GM18868 (cell line): ENCODE measurements around the gene CD300H.
"Not testable (repeated sequence)": the region's sequence is repeated elsewhere in the genome, so short reads cannot be mapped to it uniquely, and the experiment has no call there.

Experiments
- ATAC-seq: cut with Tn5 transposase; IDR thresholded peaks from one replicate; pipeline ENCODE4 v1.9.1; 2021; ENCODE audit warnings: mild to moderate bottlenecking, moderate library complexity; ENCODE audit not compliant: unreplicated experiment

The CD300H gene

DNA sequence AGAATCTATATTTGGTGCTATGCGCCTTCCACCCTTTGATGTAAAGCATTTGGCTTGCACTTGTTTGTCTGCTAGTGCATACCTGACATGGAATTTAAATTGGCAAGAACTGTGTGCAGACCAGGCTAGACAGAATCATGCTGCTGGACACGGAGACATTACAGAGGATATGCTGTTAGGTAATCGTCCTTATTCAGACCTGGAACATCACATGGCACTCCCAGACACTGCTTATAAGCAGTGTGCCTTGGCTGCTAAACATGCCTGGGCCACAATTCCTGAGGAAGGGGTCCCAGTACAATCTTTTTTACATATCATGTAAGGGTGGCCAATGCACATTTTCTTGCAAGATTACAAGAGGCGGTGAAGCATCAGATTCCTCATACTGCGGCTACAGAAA, 18.4 kb upstream of the CD300H start:
- no peak for ATAC-seq

DNA sequence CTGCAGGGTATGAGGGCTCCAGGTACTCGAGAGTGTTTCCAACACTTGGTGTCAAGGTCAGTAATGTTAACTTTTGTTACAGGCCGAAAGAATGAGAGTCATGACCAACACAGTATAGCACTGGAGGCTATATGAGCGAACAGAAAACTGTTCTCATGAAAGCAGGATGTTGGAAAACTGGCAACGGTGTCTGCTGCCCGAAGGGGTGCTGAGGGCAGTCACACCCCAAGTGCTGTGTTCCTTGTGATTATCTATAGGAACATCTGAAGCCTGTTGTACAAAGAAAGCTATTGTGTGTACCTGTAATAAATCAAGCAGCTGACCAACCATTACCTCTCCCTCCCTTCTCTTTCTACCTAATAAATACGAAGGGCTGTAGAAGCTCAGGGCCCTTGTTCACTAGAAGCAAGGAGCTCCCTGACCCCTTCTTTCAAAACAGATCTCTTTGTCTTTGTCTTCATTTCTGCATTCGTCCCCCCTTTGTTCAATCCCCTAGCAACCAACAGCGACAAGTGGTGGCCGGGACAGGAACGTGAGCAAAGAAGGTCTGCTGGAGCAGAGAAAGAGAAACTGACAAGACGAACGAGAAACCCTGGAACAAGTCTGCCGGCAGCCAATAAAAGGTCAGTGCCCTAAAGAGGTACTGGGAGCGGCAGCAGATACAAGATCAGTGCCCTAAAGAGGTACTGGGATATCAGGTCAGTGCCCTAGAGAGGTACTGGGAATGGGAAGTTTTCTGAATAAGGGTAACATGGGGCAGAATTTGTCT, 17.2 kb upstream of the CD300H start:
- no peak for ATAC-seq

GRCh38 chr17:74582633-74583032, 15.3 kb upstream of the CD300H start:
- ATAC-seq = no peak

DNA sequence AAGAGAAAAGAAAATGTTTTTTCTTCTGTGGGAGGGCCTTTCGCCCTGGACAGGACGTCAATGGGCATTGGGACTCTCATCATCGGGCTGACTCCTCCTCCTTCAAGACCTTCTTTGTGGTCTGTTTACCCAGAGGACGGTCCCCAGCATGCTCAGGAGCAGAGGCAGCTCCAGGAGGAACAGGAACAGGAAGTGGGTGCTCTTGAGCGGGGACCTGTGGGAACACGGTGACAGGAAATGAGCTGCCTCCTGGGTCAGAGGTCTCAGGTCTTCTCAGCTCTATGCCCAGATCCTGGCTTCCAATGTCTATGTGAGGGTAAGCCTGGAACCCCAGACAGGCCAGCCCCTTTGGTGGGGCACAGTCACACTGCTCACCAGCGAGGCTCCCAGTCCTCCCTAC, 12.6 kb upstream of the CD300H start:
- no peak for ATAC-seq

DNA sequence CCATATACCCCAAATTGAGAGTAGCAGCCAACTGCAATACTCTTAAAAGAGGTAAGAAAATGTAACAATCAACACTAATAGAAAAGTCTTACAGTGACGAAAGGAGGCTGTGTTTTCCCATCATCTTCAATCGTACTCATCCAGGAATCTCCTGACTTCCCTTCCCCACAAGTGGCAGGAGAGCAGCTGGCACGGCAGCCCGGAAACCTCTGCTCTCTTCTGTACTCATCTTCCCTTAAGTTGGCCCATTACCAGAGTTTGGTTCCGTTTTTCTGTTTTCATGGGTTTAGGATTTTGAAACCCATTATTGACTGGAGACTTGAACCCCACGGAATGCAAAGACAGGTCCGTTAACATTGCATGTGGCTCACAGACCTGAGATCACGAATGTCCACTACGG, 11.7 kb upstream of the CD300H start:
- ATAC-seq = no peak

DNA sequence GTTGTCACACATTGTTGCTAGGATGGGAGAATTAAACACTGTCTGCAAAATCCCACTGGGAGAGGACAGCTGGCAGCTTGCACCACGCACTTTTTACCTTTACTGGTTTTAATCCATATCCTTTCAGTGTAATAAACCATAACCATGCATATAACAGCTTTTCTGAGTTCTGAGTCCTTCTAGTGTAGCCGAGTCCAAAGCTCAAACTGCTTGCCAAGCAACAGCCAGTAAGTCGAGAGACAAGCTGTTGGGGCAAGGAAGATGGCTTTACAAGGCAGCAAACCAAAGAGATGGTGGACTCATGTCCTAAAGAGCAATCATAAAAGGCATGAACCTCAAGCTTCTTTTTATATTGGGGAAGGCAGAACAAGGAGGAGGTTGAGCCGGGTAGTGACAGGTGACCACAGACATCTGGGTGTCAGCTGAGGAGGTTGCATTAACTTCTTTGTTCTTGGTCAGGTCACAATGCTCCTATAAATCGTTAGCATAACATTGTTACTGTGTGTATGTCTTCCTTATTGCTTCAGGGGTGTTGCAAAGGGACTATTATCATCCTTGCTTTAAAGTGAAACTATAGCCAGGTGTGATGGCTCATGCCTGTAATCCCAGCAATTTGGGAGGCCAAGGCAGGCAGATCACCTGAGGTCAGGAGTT, 7.3 kb upstream of the CD300H start:
- no peak for ATAC-seq

GRCh38 chr17:74573635-74574034, 6.3 kb upstream of the CD300H start:
- ATAC-seq = not testable (repeated sequence)

- ATAC-seq = no peak
Observed at GRCh38 chr17:74573169-74573568, 5.9 kb upstream of the CD300H start.

DNA sequence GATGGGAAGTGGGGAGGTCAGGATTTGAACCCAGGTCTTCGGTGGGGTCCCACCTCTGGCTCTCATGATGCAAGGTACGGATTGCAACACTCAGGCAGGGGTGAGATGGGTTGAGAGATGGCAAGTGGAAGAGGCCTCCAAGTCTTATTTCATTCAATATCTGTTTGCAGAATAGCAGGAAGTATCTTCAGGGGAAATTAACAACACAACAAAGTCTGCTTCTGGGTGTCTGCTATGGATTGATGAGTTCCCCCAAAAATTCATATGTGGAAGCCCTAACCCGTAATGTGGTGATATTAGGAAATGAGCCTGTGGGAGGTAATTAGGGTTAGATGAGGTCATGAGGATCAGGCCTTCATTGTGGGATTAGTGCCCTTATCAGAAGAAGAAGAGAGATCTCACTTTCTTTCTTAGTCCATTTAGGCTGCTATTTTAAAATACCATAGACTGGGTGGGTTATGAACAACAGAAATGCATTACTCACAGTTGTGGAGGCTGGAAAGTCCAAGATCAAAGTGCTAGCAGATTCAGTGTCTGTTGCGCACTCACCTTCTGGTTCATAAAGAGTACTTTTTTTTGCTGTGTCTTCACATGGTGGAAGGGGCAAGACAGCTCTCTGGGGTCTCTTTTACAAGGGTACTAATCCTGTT, 4.4 kb upstream of the CD300H start:
- ATAC-seq = no peak

DNA sequence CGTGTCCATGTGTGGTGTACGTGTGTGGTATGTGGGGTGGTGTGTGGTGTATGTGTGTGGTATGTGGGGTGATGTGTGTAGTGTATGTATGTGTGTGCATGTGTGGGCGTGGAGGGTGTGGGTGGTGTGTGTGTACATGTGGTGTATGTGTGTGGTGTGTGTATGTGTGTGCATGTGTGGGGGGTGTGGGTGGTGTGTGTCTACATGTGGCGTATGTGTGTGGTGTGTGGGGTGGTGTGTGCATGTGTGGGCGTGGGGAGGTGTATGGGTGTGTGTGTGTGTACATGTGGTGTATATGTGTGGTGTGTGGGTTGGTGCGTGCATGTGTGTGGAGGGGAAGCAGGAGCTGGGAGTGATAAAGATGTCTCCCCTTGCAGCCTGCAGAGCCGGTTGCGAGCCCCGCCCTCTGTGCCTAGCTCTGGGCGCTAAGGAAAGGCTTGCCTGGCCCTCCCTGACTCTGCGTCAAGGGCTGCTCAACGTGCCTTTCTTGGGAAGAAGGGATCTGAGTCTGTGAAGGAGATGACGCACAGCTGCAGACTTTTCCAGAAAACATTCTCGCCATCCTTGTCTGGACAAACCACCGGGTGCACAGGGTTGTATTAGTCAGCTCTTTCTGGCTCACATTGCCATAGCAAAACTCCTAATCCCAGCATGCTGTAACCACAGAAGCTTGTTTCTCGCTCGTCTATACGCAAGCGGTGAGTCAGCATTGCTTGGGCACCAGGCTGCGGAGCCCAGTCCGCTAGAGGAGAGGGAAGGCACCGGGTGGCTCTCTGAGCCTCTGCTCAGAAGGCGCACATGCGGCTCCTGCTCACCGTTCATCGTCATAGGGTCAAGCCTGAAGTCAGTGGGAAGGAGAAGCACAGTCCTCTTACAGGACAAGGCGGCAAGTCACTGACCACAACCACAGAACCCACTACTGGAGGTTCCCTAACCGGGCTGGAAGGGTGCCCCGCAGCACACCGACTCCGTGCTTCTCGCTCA, 2.0 kb upstream of the CD300H start:
- ATAC-seq = no peak

- ATAC-seq = no peak
Observed at GRCh38 chr17:74568106-74568873, 981 bp upstream of the CD300H start.

DNA sequence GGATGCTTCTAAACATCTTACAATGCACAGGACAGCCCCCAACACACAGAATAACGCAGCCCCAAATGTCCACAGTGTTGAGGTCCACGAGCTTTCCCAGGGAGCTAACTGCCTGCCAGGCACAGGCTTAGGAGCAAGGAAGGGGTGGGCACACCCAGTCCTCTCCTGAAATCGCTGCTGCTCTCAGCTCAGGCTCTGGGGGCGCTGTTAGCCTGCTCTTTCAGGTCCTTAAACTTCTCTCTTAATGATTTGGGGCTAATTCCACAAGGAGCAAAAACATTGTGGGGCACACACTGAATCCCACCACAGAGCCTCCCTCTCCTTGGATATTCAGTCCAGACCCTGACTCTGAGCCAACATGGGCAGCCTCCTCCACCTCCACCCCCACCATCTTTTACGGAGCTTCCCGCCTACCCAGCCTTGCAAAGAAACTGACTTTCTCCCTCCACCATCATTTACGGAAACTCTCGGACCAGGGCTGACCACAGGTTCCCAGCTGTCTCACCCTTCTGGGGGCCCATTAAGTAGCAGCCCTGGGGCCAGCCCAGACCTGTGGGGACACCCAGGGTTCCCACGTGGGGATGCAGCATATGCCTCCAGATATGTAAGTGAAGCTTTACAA, 1.1 kb downstream of the CD300H start:
- no peak for ATAC-seq

DNA sequence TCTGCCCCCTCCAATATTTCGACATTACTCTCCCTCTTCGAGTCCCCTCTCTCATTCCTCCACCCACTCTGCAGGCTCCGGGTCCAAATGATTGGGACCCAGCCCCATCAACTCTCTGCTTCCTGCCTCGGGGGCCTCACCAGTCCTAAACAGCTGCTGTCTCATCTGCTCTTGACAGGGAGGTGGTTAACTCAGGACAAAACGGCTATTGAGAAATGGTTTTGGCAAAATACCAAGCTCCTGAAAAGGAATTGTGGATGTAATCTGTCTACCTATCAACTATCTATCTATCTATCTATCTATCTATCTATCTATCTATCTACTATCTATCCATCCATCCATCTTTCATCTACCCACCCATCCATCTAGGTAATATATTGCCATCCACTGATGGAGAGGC, 2.2 kb downstream of the CD300H start:
- ATAC-seq = no peak

GRCh38 chr17:74563358-74563757, 4.0 kb downstream of the CD300H start:
- ATAC-seq = no peak

DNA sequence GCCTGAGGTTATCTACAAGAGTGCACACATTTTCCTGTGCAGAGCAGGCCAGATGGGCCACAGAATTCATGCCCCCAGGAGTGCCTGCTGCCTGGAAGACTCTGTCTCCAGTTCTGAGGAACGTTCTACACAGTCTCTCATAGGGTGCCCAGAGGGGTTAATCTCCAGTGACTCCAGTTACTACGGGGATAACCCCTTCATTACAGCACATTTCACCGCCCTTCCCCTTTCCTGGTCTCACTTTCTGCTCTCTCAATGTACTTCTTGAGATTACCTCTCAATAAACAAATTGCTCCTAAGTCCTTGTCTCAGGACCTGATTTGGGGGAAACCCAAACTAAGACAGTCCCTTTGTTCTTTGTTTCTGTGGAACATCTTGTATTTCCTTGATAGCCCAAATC, 5.7 kb downstream of the CD300H start:
- no peak for ATAC-seq

DNA sequence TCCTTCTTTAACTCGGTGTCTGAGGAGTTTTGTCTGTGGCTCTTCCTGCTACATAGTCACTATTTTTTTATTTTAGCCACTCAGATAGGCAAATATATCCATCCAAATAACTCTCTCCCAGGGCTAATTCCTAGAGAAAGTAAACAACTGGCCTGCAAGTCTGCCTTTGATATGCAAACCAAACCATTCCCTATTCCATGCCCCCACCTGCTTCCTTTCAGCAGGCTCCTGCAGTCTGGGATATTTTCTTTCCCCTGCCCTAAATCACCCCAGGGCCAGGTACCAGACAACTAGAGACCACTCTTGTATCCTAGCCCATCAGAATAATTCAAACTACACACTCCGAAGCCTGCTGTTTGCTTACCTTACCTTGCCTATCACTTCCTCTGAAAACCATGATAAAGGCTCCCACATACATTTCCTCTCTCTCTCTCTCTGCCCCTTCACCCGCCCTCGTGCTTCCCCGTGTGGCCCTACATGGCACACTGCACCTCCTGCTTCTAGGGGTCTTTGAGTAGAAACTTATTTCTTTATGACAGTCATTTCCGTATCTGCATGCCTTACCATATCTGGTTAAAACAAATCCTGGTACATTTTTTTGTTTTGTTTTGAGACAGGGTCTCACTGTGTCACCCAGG, 8.3 kb downstream of the CD300H start:
- ATAC-seq = no peak

DNA sequence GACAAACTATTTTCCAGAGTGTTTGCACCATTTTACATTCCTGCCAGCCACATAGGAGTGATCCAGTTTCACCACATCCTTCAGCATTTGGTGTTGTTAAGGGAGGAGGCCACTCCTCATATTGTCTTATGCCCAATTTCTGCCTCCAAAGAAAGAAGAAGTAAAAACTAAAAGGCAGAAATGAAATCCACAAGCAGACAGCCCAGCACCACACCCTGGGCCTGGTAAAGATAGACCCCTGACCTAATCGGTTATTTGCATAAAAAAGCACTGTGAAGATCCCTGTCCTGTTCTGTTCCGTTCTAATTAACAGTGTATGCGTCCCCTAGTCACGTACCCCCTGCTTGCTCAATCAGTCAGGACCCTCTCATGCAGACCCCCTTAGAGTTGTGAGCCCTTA, 8.9 kb downstream of the CD300H start:
- not testable (repeated sequence) for ATAC-seq

DNA sequence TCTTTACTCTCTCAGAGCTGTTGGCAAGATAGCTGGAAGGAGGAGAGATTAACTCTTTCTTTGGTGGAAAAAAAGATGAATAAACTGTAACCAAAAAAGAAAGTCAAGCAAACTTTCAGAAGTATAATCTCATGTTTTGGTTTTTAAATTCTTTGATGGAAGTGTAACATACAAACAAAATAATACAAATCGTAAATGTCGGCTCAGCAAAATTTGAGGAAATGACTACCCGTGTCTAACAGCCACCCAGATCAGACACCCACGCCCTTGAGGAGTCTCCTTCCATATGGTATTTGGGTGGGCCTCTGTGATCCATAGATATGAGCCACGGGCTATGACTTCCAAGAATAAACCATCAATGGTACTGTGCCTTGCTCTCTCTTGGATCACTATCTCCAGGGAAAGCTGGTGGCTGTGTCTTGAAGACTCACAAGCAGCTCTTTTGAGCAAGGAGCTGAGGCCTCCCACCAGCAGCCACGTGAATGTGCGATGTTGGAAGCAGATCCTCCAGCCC, 11.8 kb downstream of the CD300H start:
- no peak for ATAC-seq

DNA sequence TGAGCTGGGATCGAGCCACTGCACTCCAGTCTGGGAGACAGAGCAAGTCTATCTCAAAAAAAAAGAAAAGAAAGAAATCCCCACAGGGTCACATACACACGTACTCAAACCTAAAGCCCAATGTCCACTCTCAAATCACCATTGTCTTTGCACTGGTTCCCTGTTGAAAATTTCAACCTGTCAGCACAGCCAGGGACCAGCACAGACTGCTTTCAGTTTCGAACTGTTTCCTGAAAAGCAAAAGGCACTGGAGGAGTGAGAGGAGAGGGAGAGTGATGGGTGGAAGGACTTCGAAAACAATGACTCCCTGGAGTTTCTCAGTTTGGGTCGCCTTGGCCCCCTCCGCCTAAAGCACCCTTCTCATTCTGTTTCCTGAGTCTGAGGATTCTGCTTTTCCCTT, 12.4 kb downstream of the CD300H start:
- ATAC-seq = no peak
